HepG2 (cell line): Measurements from ENCODE around the gene MEDAG. TPM values are rescaled to one million over a fixed set of nuclear protein-coding genes. Genes with fewer than 3 reads are reported as not detected.
A peak's percentile ranks its signal among the peaks of the same experiment; 100 is the strongest.

Experiments used
- ATAC-seq: fragments of 200-7000 bp; cut with Tn5 transposase; 3 replicates; pipeline ENCODE4 v1.9.1; 2020; ENCODE audit warnings: mild to moderate bottlenecking, moderate library complexity
- Bru-seq: library from RNA; stranded (reverse); fragments of 400-500 nt; gene quantifications from one replicate; lab custom pipeline; 2021; lab: Mats Ljungman, UMichigan
- BruChase-seq, 2 experiments: library from RNA; stranded (reverse); fragments of 400-500 nt; gene quantifications; one replicate each; lab custom pipeline; 2021; lab: Mats Ljungman, UMichigan
- BruUV-seq: library from RNA; stranded (reverse); fragments of 400-500 nt; replicated peaks from 2 replicates; lab custom pipeline; 2021; lab: Mats Ljungman, UMichigan
- CTCF ChIA-PET: fragments of 300-600 bp; formaldehyde crosslinking; extraction: SDS; loops from one replicate; lab custom pipeline; 2021; ENCODE audit warnings: low total read pairs, inconsistent platforms, low intra/inter-chr PET ratio; lab: Yijun Ruan, JAX
- POLR2A ChIA-PET: fragments of 350-600 bp; sonication (Branson Sonifier 250); formaldehyde crosslinking; loops from one replicate; lab custom pipeline; 2020; ENCODE audit warnings: antibody characterized with exemption, inconsistent platforms; lab: Yijun Ruan, JAX
- DNase-seq: peaks from one replicate; pipeline ENCODE4 v3.0.0-alpha.2; 2015; ENCODE audit warnings: low spot score
- FAIRE-seq: peaks from 3 replicates; lab custom pipeline; 2011; peaks lifted over from hg19 to GRCh38; lab: Jason Lieb, UNC
- H2AFZ ChIP-seq: one replicate; pipeline ENCODE4 v1.6.1; 2011; ENCODE audit warnings: low read length, inconsistent platforms
- H3K27ac ChIP-seq: fragments of 300-600 bp; 3 replicates; pipeline ENCODE4 v1.8.0; 2011; ENCODE audit warnings: mixed run types, mild to moderate bottlenecking, mixed read lengths, low read length, inconsistent platforms; ENCODE audit not compliant: insufficient read depth; ENCODE audit errors: extremely low read length
- H3K27me3 ChIP-seq, 2 experiments: fragments of 200-600 bp in 1 of 2; 2 replicates in 1 of 2; 3 replicates in 1 of 2; pipeline versions ENCODE4 v1.6.0 to v1.8.0; 2011; ENCODE audit warnings: low read length in 2 of 2, mild to moderate bottlenecking in 2 of 2, moderate library complexity in 2 of 2, inconsistent platforms in 1 of 2; ENCODE audit not compliant: insufficient read depth in 2 of 2, control insufficient read depth in 1 of 2
- H3K36me3 ChIP-seq, 2 experiments: fragments of 200-600 bp in 1 of 2; replicated peaks in 1 of 2; 2 replicates in 1 of 2; 3 replicates in 1 of 2; pipeline versions ENCODE4 v1.5.1 to v1.8.0; 2011; ENCODE audit warnings: low read length in 2 of 2, inconsistent platforms in 1 of 2; ENCODE audit not compliant: insufficient read depth in 2 of 2, control insufficient read depth in 1 of 2
- H3K4me1 ChIP-seq: 2 replicates; pipeline ENCODE4 v1.5.1; 2012; ENCODE audit warnings: low read length, inconsistent platforms; ENCODE audit not compliant: insufficient read depth
- H3K4me2 ChIP-seq: 2 replicates; pipeline ENCODE4 v1.6.0; 2011; ENCODE audit warnings: low read depth, low read length, inconsistent platforms
- H3K4me3 ChIP-seq, 3 experiments: fragments of 200-600 bp in 1 of 3; sonication (generic), shearing (Covaris generic) in 1 of 3; replicated peaks in 1 of 3; 2 replicates each; pipeline ENCODE4 v1.5.1; 2011 to 2016; ENCODE audit warnings: low read length in 3 of 3, inconsistent platforms in 2 of 3, low read depth in 2 of 3, mild to moderate bottlenecking in 2 of 3, control low read depth in 1 of 3, mixed read lengths in 1 of 3; ENCODE audit not compliant: insufficient read depth in 1 of 3
- H3K79me2 ChIP-seq: one replicate; pipeline ENCODE4 v1.6.1; 2011; ENCODE audit warnings: low read length, inconsistent platforms; ENCODE audit not compliant: insufficient read depth
- H3K9ac ChIP-seq: 2 replicates; pipeline ENCODE4 v1.6.0; 2011; ENCODE audit warnings: mild to moderate bottlenecking, low read depth, low read length, inconsistent platforms; ENCODE audit not compliant: insufficient read depth
- H3K9me3 ChIP-seq: 2 replicates; pipeline ENCODE4 v1.5.1; 2012; ENCODE audit warnings: mild to moderate bottlenecking, low read length
- H4K20me1 ChIP-seq: 2 replicates; pipeline ENCODE4 v1.6.0; 2011; ENCODE audit warnings: inconsistent platforms, mild to moderate bottlenecking, low read length, moderate library complexity; ENCODE audit not compliant: insufficient read depth
- PHF20 ChIP-seq: sonication (generic); formaldehyde crosslinking; IDR thresholded peaks from 2 replicates; pipeline ENCODE4 v1.5.0; 2020; ENCODE audit warnings: mild to moderate bottlenecking, missing genetic modification reagents
- SIX1 ChIP-seq: sonication (generic); formaldehyde crosslinking; IDR thresholded peaks from 2 replicates; pipeline ENCODE4 v1.4.0; 2020; ENCODE audit warnings: missing genetic modification reagents, borderline replicate concordance
- SNAI1 ChIP-seq: sonication (generic); formaldehyde crosslinking; IDR thresholded peaks from 2 replicates; pipeline ENCODE4 v1.5.0; 2020; ENCODE audit warnings: mild to moderate bottlenecking, missing genetic modification reagents, borderline replicate concordance
- TEAD2 ChIP-seq: sonication (generic); formaldehyde crosslinking; IDR thresholded peaks from 2 replicates; pipeline ENCODE4 v1.9.0; 2021; ENCODE audit warnings: missing genetic modification reagents
- THAP8 ChIP-seq: sonication (generic); formaldehyde crosslinking; IDR thresholded peaks from 2 replicates; pipeline ENCODE4 v1.5.1; 2020; ENCODE audit warnings: missing genetic modification reagents, mild to moderate bottlenecking, borderline replicate concordance
- ZNF18 ChIP-seq: sonication (generic); formaldehyde crosslinking; IDR thresholded peaks from 2 replicates; pipeline ENCODE4 v1.8.0; 2022; ENCODE audit warnings: mild to moderate bottlenecking, missing genetic modification reagents; ENCODE audit not compliant: insufficient replicate concordance
- ZNF234 ChIP-seq: sonication (generic); formaldehyde crosslinking; conservative IDR thresholded peaks from 2 replicates; pipeline ENCODE4 v1.5.1; 2020; ENCODE audit warnings: mild to moderate bottlenecking, missing genetic modification reagents
- ZNF878 ChIP-seq: sonication (generic); formaldehyde crosslinking; IDR thresholded peaks from 2 replicates; pipeline ENCODE4 v1.8.1; 2023; ENCODE audit warnings: mild to moderate bottlenecking, missing genetic modification reagents, moderate library complexity
- WGBS: methylation state at CpG from one replicate; pipeline ENCODE4 v1.1.6; 2017; ENCODE audit warnings: low lambda C conversion rate; 5-methylcytosine and 5-hydroxymethylcytosine counted together
- in situ Hi-C: cut with HindIII; loops from 2 replicates; pipeline ENCODE4 v1.10.0; 2017; ENCODE audit warnings: low pct_unique_long_range_greater_than_20kb; ENCODE audit not compliant: extremely low pct_ligation_motif_present
- intact Hi-C: fragments of 100-400 bp; cut with micrococcal nuclease; formaldehyde crosslinking; loops from one replicate; pipeline ENCODE4 v1.10.0; 2022; ENCODE audit not compliant: unreplicated experiment
- long read RNA-seq, 2 experiments: library from RNA in 1 of 2; library from polyadenylated mRNA in 1 of 2; stranded (forward) in 1 of 2; unstranded in 1 of 2; transcript quantifications; one replicate each; pipeline ENCODE4 v2.0.0, GENCODE V29; 2019 to 2022
- polyA minus RNA-seq, 3 experiments: library from RNA; depleted of rRNA, polyadenylated mRNA; stranded (reverse); fragments of >200 nt; gene quantifications; 2 replicates each; pipeline ENCODE4 v1.2.3, GENCODE V29; 2011; ENCODE audit warnings: low replicate concordance in 1 of 3
- polyA plus RNA-seq, 8 experiments: library from polyadenylated mRNA; depleted of rRNA in 3 of 8; stranded (reverse) in 7 of 8; unstranded in 1 of 8; fragments of >200 nt; fragmentation: Illumina TruSeq in 4 of 8; extraction: Trizol in 4 of 8; gene quantifications; 2 replicates each; pipeline versions ENCODE4 v1.2.1 to v1.2.3, GENCODE V29; 2011 to 2016; ENCODE audit warnings: low read depth in 4 of 8, missing spikeins in 1 of 8, mixed read lengths in 1 of 8; ENCODE audit not compliant: insufficient read depth in 1 of 8
- total RNA-seq, 5 experiments: library from RNA; depleted of rRNA; stranded (reverse); fragments of >200 nt; fragmentation: Illumina TruSeq; extraction: Trizol; gene quantifications; 2 replicates each; pipeline ENCODE4 v1.2.3, GENCODE V29; 2016; ENCODE audit warnings: low read depth in 1 of 5

The MEDAG gene
- total RNA-seq (2016; rRNA removed; fragmentation: Illumina TruSeq; extraction: Trizol): not detected in 2 replicates
- total RNA-seq (2016; cell fraction: cytosol; rRNA removed; fragmentation: Illumina TruSeq; extraction: Trizol; ENCODE audit: low read depth): not detected in 2 replicates
- not detected in 2 replicates for total RNA-seq (2016; cell fraction: insoluble cytoplasmic fraction; rRNA removed; fragmentation: Illumina TruSeq; extraction: Trizol)
- total RNA-seq (2016; cell fraction: membrane; rRNA removed; fragmentation: Illumina TruSeq; extraction: Trizol): not detected in 2 replicates
- not detected in 2 replicates for total RNA-seq (2016; cell fraction: nucleus; rRNA removed; fragmentation: Illumina TruSeq; extraction: Trizol)
- not detected in 2 replicates for polyA plus RNA-seq (2011; rRNA removed)
- not detected in 2 replicates for polyA plus RNA-seq (2011; cell fraction: cytosol; rRNA removed)
- polyA plus RNA-seq (2011; cell fraction: nucleus; rRNA removed): not detected in 2 replicates
- polyA plus RNA-seq (2012): not detected in 2 replicates
- not detected in 2 replicates for polyA plus RNA-seq (2016; cell fraction: cytosol; fragmentation: Illumina TruSeq; extraction: Trizol; ENCODE audit: low read depth)
- polyA plus RNA-seq (2016; cell fraction: insoluble cytoplasmic fraction; fragmentation: Illumina TruSeq; extraction: Trizol; ENCODE audit: low read depth): not detected in 2 replicates
- not detected in 2 replicates for polyA plus RNA-seq (2016; cell fraction: membrane; fragmentation: Illumina TruSeq; extraction: Trizol; ENCODE audit: low read depth)
- not detected in 2 replicates for polyA plus RNA-seq (2016; cell fraction: nucleus; fragmentation: Illumina TruSeq; extraction: Trizol; ENCODE audit: insufficient read depth, low read depth)
- not detected in 2 replicates for polyA minus RNA-seq (2011; rRNA and poly(A)+ RNA removed; ENCODE audit: low replicate concordance)
- not detected in 2 replicates for polyA minus RNA-seq (2011; cell fraction: cytosol; rRNA and poly(A)+ RNA removed)
- polyA minus RNA-seq (2011; cell fraction: nucleus; rRNA and poly(A)+ RNA removed): not detected in 2 replicates
- not detected for Bru-seq, nascent RNA
- BruChase-seq, experiment 1, labeled RNA remaining after a 6-hour chase: not detected
- not detected for BruChase-seq, experiment 2, labeled RNA remaining after a 2-hour chase
- long read RNA-seq, experiment 1: 0 reads
- long read RNA-seq, experiment 2: 0 reads

DNA sequence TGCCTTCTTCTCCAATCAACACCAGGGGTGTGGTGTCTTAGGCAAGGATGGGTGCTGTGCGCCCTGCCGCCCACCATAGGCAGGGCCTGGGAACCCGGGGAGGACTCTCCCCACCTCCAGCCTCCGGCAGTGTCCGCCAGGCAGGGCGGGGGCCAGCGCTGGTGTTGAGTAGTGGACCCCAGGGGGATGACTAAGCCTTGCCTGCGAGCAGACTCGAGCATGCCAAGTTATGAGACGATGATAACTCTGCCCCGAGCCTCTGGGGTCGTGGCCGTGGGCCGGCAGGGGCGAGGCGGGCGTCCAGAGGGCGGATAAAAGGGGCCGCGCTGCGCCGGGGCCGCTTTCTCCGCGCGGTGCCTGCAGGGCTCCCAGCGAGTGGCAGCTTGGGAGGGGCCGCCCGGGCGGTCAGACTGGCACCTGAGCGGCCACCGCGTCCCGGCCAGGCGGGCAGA lies at the start of gene MEDAG:
MEDAG (plus strand) TSS at position 340 of the 452 bp plus-strand sequence. CDS start 245 bp downstream, outside the sequence.
- no peak for DNase-seq
- no TSS peak for BruUV-seq
- Histone ChIP-seq H3K9me3 (no peaks in the 10 kb centered on the region), H3K79me2 (no peaks in the 10 kb centered on the region), H4K20me1 (no peaks in the 10 kb centered on the region), H3K27me3 (peaks cover 0 to 3% of the 10 kb centered on the region in 2 experiments; a peak in 1 of 5 replicates), H2AFZ (no peak within 1 kb of the TSS), H3K36me3 (no peaks in the 10 kb centered on the region), H3K4me1 (peaks cover 17% of the 10 kb centered on the region), H3K4me2 (peak within 1 kb of the TSS; percentile 40), H3K9ac (0 out of 2 replicates have a peak within 1 kb of the TSS, but pooled peaks have one; percentile 20), H3K4me3 (no peak within 1 kb of the TSS), H3K27ac (no peak within 1 kb of the TSS)
- no peak for TF ChIP-seq TEAD2 (CRISPR knock-in tag)
- TF ChIP-seq SIX1: no peak
- no peak for TF ChIP-seq ZNF878 (CRISPR knock-in tag)
- TF ChIP-seq THAP8 (CRISPR knock-in tag): no peak
- no peak for TF ChIP-seq ZNF18 (CRISPR knock-in tag)
- TF ChIP-seq ZNF234: no peak
- TF ChIP-seq SNAI1 (CRISPR knock-in tag): no peak
- TF ChIP-seq PHF20 (CRISPR knock-in tag): no peak
- FAIRE-seq: no peak
- 79% methylated on average over 22 of the region's 35 CpGs for WGBS
- CTCF ChIA-PET: no interaction called here
- ATAC-seq: no peak
- POLR2A ChIA-PET: no interaction called here
- intact Hi-C loops (no loop called here), in situ Hi-C loops (no loop called here)
